Activated CD8-positive, alpha-beta memory T cell treated with anti-CD3 and anti-CD28 coated beads for 4 hours (primary cell): Measurements from ENCODE around the gene BHLHA9.
A peak's percentile ranks its signal among the peaks of the same experiment; 100 is the strongest.
"Not testable (repeated sequence)": the region's sequence is repeated elsewhere in the genome, so short reads cannot be mapped to it uniquely, and the experiment has no call there.

ENCODE experiments used
- DNase-seq, 2 donors: peaks; one replicate each; pipeline ENCODE4 v3.0.0-alpha.2; 2020; ENCODE audit warnings: low read depth in 2 of 2

Gene BHLHA9

DNA sequence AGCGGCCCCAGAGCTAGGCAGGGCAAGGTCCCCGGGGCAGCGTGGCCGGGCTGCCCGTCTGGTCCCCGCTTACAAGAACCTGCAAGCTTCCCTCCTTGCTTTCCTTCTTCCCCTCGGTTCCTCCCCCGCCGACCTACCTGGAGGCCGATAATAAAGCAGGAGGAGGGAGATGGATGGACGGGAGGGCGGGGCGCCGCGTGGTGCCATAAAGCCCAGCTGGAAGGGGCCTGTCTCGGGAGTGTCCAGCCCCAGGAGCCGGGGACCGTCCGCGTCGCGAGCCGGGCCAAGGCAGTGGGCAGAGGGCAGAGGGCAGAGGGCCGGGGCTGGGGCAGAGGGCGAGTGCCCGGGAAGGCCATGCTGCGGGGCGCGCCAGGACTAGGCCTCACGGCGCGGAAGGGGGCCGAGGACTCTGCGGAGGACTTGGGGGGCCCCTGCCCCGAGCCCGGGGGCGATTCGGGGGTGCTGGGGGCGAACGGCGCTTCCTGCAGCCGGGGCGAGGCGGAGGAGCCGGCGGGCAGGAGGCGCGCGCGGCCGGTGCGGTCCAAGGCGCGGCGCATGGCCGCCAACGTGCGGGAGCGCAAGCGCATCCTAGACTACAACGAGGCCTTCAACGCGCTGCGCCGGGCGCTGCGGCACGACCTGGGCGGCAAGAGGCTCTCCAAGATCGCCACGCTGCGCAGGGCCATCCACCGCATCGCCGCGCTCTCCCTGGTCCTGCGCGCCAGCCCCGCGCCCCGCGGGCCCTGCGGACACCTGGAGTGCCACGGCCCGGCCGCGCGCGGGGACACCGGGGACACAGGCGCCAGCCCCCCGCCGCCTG, at the start of gene BHLHA9:
Gene BHLHA9, plus strand, starts transcription at position 235 of the 820 bp plus-strand sequence. Its CDS starts 120 bp downstream, at position 355.
- no peak for DNase-seq

DNA sequence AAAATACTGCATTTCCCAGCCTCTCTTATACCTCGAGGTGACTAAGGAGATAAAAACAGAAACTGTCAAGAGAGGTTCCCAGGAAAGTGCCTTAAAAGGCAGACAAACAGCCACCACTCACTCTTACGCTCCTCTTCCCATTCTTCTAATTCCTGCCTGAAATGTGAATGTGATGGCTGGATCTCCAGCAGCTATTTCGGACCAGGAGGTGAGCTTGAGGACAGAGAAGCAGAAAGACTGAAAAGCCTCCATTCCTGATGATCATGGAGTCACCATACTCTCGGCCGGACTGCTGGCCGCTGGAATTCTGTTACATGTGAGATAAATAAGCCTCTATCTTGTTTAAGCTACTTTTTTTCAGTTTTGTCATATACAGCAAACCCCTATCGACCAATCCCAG, 49.0 kb upstream of the BHLHA9 start:
- DNase-seq, result no peak

DNA sequence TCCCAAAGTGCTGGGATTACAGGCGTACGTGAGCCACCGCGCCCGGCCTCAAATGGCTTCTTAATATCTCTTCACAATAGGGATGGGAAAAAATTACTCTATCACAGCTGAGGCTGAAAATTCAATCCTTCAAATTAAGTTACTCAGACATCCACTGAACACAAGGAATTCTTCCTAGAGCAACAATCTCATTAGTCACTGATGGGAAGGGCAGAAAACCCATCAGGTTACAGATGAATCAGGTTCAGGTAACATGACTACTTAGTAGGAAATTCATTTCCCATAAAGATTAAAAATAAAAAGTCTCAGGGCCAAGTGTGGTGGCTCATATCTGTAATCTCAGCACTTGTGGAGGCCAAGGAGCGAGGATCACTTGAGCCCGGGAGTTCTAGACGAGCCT, 47.9 kb upstream of the BHLHA9 start:
- no peak for DNase-seq

DNA sequence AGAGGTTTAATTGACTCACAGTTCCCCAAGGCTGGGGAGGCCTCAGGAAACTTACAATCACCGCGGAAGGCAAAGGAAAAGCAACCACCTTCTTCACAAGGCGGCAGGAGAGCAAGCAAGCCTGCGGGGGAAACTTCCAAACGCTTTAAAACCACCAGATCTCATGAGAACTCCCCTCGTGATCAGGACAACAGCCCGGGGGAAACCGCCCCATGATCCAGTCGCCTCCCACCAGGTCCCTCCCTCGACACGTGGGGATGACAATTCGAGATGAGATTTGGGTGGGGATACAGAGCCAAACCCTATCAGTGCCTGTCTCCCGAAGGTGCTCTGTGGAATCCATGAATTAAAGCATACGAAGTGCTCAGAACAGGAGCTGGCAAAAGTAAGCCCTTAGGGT, 46.6 kb upstream of the BHLHA9 start:
- DNase-seq, result no peak

DNA sequence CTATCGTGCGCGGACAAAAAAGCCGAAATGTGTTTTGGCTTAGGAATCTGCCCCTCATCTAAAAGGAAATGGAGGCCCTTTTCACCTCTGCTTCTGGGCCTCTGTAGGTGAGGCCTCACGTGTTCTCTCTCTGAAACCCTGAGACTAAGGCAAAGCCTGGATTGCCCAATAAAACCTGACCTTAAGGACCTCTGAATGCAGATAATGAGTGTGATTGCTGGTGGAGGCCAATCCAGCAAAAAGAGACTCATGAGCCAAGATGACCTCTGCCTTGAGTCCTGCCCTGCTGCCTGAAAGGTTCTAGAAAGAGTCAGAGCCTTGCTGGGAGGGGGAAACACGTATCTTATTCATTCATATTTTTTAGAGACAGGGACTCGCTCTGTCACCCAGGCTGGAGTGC, 45.9 kb upstream of the BHLHA9 start:
- no peak for DNase-seq

DNA sequence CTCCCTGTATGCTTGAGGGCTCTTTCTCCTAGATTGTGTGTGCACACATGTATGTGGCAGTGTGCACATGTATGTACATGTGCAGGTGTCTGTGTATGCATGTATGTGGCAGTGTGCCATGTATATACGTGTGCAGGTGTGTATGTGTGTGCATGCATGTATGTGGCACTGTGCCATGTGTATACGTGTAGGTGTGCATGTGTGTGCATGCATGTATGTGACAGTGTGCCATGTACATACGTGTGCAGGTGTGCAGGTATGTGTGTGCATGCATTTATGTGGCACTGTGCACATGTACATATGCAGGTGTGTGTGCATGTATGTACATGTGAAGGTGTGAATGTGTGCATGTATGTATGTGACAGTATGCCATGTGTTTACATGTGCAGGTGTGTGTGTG, 43.9 kb upstream of the BHLHA9 start:
- no peak for DNase-seq

DNA sequence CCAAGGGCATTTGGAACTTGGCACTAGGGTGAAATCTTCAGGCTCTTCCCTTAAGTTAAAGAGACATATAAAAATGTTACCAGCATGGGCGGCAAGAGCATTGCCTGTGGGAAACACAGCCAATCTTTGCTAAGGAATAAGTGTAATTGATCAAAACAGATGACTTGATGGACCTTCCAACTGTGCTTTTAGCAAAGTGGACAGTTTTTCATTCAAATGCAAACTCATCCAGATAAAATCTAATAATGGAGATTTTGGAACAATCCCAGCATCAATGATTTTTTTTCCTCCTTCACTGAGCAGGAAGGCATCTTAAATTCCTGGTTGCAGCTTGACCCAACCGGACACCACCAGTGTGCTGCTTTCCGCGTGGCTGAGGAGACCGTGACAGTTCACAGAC, 42.9 kb upstream of the BHLHA9 start:
- no peak for DNase-seq

DNA sequence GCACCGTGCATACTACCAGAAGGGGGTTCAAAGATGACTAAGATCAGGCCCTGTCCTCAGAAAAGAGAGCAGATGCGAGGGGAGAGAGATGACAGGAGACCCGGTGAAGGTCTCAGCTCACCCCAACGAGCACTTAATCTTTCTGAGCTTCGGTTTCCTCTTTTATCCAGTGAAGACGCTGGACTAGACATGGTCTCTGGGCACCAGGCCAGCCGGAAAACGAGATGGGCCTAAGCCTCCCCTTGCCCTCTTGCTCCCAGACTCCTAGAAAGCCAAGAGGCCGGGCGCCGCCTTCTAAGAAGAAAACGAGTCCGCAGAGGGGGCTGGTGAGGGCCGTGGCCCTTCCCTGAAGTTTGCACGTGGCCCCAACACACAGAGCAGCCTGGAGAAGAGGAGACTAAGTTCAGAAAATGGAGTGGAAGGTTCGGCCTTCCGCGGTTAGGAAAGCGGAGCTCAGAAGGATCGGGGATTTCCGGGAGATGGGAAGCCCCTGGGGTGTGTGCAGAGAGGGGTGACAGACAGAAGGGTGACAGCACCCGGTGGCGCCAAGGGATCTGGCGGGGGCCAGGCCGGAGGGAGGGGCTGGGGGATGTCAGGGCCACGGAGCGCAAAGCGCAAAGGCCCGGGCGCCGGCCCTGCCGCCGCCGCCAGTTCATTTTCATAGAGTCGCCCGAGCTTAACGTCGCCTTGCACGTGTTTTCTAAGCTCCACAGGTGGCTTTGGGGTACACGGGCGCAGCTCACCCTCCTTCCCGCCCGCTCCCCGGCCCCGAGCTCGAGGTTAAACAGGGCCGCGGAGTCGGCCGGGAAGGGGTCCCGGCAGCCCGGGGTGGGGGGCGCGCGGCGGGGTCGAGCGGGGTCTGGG, 42.1 kb upstream of the BHLHA9 start:
- no peak for DNase-seq

DNA sequence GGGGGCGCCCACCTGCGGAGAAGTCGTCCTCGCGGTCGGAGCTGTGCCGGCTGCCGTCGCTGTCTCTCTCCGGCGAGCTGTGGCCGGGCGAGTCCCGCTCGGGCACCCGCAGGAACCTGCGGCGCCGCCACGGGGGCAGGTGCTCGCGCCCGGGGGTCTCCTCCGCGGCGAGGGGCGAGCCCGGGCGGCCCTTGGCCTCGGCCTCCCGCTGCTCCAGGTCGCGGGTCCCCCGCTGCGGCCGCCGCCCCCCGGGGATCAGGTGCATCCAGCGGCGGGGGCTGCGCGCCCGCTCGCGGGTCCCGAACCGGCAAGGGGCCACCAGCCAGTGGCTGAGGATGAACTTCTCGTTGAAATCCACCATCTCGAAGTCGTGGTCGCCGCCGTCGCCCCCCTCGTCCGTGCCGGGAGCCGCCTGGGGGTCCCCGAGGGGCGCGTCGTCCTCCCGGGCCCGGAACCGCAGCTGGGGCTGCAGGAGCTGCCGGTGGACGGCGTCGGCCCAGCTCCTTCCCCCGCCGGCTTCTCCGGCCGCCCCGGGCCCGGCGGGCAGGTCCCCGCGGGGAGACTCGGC, 41.4 kb upstream of the BHLHA9 start:
- DNase-seq, result no peak

DNA sequence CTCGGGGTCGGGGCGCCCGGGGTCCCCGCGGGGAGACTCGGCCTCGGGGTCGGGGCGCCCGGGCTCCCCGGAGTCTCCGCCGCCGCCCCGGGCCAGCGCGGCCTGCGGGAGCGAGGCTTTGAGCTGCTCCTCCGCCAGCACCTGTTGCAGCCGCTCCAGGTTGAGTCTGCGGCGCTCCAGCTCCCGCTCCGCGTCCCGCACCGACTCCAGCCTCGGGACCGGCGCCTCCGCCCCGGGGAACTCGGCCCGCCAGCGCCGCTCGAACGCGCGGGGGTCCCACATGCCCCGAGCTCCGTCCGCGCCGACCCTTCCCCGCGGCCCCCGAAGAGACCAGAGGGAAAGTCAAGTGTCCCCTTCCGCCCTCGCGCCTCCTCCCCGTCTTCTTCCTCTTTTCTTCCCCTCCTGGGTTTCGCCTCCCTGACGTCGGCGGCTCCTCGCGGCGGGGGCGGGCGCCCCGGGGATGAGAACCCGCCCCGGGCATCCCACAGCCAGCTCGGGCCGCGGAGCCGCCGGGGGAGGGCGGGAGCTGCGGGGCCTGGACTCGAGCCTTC, 40.8 kb upstream of the BHLHA9 start:
- peak in 1 of 2 donors; percentile 17 for DNase-seq

DNA sequence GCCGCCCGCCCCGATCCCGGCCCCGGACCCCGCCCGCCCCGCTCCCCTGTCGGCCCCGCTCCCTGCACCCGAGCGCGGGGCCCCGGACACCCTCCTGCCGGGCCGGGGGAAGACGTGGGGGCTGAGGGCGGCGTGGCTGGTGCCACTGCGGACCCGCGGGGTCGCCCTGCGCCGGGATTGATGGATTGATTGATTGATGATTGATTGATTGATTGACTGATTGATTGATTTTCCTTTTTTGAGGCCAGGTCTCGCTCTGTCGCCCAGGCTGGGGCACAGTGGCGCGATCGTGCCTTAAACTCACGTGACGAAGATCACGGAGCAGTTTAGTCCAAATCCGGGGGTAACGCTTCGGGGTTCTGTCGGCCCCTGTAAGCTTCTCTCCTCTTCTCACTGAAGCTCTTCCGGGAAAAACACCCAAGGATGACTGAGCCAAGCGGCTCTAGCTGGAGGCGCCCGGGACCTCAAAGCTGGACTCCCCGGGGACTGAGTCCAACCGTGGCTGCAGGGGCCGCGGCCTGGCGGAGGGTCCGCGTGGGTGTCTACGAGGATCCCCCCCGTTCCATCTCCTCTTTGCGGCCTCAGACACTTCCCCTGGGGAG, 40.2 kb upstream of the BHLHA9 start:
- no peak for DNase-seq

DNA sequence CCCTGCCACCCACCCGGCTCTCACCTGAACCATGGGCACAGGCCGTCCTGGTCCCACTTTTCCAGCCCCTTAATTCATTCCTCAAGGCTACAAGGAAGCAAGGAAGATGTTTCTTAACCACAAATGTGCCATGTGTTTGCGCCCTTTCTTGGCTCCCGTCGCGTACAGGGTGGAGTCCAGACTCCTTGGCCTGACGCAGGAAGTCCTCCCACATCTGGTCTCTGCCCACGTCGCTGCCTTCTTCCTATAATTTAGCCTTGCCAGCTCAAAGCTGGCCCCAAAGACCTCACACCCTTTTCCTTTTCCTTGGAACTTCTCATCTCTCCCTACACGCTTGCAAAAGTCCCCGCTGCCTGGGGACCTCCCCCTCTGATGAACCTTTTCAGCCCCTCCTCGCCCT, 38.8 kb upstream of the BHLHA9 start:
- DNase-seq, result no peak

DNA sequence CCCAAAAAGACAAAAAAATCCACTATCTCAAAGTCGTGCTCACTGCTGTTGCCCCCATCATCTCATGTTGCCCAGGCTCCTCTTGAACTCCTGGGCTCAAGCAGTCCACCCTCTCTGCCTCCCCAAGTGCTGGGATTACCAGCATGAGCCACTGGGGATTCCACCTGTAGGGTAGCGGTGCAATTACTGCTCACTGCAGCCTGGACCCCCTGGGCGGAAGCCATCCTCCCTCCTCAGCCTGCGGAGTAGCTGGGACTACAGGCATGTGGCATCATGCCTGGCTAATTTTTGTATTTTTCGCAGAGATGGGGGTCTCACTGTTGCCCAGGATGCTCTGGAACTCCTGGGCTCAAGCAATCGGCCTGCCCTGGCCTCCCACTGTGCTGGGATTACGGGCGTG, 37.9 kb upstream of the BHLHA9 start:
- no peak for DNase-seq

DNA sequence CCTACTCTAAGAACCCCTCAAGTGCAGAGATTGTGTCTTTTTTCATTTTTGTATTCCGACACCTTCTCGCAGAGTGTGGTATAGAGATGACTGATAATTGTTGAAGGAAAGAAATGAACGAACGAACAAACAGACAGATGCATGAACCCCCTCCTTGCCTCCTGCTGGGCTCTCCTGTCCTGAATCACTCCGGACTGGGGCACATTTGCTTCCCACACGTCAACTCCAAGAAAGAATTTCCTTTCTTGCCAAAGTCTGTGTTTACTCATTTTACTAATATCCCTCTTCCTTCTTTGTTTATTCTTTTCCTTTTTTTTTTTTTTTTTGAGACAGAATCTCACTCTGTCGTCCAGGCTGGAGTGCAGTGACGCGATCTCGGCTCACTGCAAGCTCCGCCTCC, 37.5 kb upstream of the BHLHA9 start:
- no peak for DNase-seq

DNA sequence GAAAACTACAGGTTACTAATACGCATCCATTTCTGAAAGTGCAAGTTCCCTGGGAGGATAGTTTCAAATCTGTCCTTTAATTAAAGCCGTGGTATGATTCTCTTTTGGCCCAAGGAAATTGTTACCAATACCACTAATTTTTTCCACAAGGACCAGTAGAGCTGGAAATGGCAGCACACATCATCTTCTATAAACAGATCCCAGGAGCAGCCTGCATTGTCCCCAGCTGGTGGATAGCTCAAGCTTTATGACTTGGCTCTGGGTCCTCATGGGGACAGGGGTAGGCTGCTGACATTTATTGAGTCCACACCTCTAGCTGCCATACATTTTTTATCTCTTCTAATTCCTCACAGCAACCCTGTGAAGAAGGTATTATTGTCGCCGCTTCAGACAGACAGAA, 35.8 kb upstream of the BHLHA9 start:
- no peak for DNase-seq

DNA sequence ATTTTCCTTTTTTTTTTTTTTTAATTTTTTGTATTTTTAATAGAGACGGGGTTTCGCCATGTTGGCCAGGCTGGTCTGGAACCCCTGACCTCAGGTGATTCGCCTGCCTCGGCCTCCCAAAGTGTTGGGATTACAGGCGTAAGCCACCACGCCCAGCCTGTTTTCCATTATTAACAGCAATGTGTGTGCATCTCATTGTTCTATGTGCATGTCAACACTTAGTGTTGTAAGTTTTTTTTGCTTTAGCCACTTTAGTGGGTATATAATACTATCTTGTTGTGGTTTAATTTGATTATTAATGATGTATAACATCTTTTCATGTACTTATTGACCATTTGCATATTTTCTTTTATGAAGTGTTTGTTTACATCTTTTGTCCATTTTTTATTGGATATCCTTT, 32.8 kb upstream of the BHLHA9 start:
- DNase-seq, result no peak

DNA sequence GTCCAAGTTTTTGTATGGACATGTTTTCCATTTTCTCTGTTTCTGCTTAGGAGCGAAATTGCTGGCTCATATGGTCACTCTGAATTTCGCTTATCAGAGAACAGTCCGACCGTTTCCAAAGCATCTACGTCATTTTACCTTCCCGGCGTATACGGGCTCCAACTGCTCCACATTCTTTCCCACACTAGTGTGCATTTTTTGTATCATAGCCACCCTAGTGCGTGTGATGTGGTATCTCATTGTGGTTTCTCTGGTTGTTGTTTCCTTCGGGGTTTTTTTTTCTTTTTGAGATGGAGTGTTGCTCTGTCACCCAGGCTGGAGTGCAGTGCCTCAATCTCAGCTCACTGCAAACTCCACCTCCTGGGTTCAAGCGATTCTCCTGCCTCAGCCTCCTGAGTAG, 31.0 kb upstream of the BHLHA9 start:
- no peak for DNase-seq

DNA sequence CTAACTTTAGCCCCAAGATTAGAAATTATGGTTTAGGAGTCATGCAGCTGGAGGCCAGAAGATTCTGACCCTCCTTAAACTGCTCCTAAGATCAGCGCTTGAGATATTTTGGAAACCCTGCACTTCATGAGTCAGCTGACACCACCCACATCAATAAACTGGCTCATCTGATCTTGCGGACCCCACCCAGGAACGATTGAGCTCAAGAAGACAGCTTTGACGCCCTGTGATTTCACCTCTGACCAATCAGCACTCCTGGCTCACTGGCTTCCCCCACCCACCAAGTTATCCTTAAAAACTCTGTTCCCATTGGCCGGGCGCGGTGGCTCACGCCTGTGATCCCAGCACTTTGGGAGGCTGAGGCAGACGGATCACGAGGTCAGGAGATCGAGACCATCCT, 29.8 kb upstream of the BHLHA9 start:
- DNase-seq, result not testable (repeated sequence)

DNA sequence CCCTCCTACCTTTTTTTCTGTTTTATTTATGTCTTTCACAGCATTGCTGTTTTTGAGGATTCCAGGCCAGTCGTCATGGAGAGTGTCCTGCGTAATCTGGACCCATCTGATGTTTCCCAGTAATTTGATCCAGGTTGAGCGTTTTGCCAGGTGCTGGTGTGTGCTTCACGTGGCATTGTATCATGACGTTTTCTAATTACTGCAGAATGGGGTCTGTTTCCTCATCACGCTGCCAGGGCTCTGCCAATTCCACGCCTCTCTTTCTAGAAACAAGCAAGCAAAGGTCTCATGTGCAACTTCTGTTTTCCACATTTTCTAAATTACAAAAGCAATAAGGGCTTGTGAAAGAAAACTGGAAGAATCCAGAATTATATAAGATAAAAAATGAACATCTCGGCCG, 28.3 kb upstream of the BHLHA9 start:
- no peak for DNase-seq

DNA sequence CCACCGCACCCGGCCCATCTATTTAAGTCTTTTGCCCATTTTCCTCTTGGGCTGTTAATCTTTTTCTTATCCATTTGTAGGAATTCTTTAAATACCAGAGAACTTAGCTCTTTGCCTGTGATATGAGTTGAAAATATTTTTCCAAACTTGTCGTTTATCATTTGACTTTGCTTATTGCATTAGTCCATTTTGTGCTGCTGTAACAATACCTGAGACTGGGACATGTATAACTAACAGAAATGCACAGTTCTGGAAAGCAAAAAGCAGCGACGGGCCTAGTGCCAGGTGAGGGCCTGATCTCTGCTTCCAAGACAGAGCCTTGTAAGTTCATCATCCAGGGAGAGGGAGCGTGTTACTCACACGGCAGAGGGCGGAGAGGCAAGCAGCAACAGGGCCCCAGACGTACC, 25.6 kb upstream of the BHLHA9 start:
- no peak for DNase-seq

DNA sequence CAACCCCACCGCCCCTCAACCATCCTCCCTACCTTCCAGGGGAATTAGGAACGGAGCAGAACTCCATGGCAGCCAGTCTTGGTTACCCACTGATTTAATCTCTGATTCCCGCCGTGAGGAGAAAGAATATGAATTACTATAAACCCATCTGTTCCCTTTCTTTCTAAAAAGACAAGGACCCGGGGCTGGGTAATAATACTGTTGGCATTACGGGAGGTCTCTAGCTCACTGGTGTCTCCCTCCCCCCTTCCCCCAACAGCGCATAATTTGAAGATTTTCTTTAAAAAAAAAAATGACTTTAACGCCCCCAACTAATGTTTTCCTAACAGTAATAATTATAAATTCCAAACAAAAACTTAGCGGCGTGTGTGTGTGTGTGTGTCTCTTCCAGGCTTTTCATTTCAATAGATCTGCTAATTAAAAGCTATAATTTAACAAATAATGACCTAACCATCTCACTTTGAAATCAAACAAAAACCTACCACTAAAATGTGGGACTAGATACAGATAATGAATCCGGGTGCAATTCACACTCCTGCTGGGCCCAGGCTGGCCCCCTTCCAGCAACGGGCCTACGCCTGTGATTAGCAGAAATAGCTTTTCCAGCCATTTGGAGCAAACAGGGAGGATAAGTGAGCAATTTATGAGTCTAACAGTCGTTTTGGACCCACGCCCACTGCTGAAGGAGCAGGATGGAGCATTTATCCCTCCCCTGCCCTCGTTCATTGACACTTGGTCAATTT, 18.2 kb upstream of the BHLHA9 start:
- no peak for DNase-seq
